IMR-90 (cell line): ENCODE measurements around the gene SLC35B3.
"Not testable (repeated sequence)": the region's sequence is repeated elsewhere in the genome, so short reads cannot be mapped to it uniquely, and the experiment has no call there.

Source experiments
- BHLHE40 ChIP-seq: fragments of 150-350 bp; IDR thresholded peaks from 2 replicates; pipeline ENCODE4 v1.6.1; 2016; ENCODE audit warnings: mild to moderate bottlenecking, low read depth, low read length
- CHD1 ChIP-seq: IDR thresholded peaks from 2 replicates; pipeline ENCODE4 v1.6.1; 2012; ENCODE audit warnings: low read depth, low read length, improper control_type of control experiment
- MAZ ChIP-seq: IDR thresholded peaks from 2 replicates; pipeline ENCODE4 v1.6.1; 2012; ENCODE audit warnings: low read depth, mild to moderate bottlenecking, low read length, improper control_type of control experiment, moderate library complexity, borderline replicate concordance
- MXI1 ChIP-seq: IDR thresholded peaks from 2 replicates; pipeline ENCODE4 v1.6.1; 2012; ENCODE audit warnings: low read depth, mild to moderate bottlenecking, low read length, moderate library complexity, borderline replicate concordance
- POLR2A ChIP-seq: IDR thresholded peaks from 2 replicates; pipeline ENCODE4 v1.6.1; 2012; ENCODE audit warnings: mild to moderate bottlenecking, low read depth, low read length
- RCOR1 ChIP-seq: IDR thresholded peaks from 2 replicates; pipeline ENCODE4 v1.6.1; 2012; ENCODE audit warnings: mild to moderate bottlenecking, low read length, improper control_type of control experiment; ENCODE audit not compliant: insufficient replicate concordance
- RFX5 ChIP-seq: IDR thresholded peaks from 2 replicates; pipeline ENCODE4 v1.8.0; 2012; ENCODE audit warnings: low read depth, mild to moderate bottlenecking, low read length, moderate library complexity
- SMC3 ChIP-seq: fragments of 150-350 bp; IDR thresholded peaks from 2 replicates; pipeline ENCODE4 v1.6.1; 2016; ENCODE audit warnings: low read depth, mild to moderate bottlenecking, antibody characterized with exemption, low read length, moderate library complexity
- TF ChIP-seq, protein P1 (sequence below): conservative IDR thresholded peaks from 2 replicates; pipeline ENCODE4 v1.5.1; 2012; ENCODE audit warnings: mild to moderate bottlenecking, low read depth, low read length, improper control_type of control experiment

DNA sequence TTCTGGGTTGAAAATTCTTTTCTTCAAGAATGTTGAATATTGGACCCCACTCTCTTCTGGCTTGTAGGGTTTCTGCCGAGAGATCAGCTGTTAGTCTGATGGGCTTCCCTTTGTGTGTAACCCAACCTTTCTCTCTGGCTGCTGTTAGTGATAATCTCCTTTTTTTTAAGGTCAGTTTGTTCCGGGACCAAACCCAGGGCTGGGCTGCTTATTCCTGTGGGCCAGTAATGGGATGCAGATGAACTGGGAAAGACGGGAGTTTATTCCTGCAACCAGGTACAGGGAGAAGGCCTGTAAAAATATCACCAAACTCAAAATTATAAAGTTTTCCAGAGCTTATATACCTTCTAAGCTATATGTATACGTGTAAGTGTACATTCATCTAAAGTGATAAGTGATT lies 10.6 kb upstream of the SLC35B3 start:
- TF ChIP-seq RFX5, RCOR1, MXI1, MAZ, POLR2A, SMC3, CHD1, BHLHE40: not testable (repeated sequence)
- TF ChIP-seq, protein P1, sequence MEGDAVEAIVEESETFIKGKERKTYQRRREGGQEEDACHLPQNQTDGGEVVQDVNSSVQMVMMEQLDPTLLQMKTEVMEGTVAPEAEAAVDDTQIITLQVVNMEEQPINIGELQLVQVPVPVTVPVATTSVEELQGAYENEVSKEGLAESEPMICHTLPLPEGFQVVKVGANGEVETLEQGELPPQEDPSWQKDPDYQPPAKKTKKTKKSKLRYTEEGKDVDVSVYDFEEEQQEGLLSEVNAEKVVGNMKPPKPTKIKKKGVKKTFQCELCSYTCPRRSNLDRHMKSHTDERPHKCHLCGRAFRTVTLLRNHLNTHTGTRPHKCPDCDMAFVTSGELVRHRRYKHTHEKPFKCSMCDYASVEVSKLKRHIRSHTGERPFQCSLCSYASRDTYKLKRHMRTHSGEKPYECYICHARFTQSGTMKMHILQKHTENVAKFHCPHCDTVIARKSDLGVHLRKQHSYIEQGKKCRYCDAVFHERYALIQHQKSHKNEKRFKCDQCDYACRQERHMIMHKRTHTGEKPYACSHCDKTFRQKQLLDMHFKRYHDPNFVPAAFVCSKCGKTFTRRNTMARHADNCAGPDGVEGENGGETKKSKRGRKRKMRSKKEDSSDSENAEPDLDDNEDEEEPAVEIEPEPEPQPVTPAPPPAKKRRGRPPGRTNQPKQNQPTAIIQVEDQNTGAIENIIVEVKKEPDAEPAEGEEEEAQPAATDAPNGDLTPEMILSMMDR = not testable (repeated sequence)
